Keratinocyte (primary cell): ENCODE results near the gene TIAM2. TPM values are rescaled to one million over a fixed set of nuclear protein-coding genes. Genes with fewer than 3 reads are reported as not detected.

ENCODE experiments used
- DNase-seq: peaks from one replicate; pipeline ENCODE4 v3.0.0-alpha.2; 2011; ENCODE audit warnings: low read depth, missing footprints, low spot score
- FAIRE-seq: peaks from 2 replicates; lab custom pipeline; 2011; peaks lifted over from hg19 to GRCh38; lab: Jason Lieb, UNC
- H2AFZ ChIP-seq: 2 replicates; pipeline ENCODE4 v1.6.0; 2012; ENCODE audit warnings: low read length, control low read depth, inconsistent platforms; ENCODE audit not compliant: control insufficient read depth
- H3K27ac ChIP-seq: 2 replicates; pipeline ENCODE4 v1.5.1; 2011; ENCODE audit warnings: low read length; ENCODE audit not compliant: control insufficient read depth, insufficient read depth
- H3K27me3 ChIP-seq: 3 replicates; pipeline ENCODE4 v1.6.0; 2011; ENCODE audit warnings: low read length; ENCODE audit not compliant: control insufficient read depth, insufficient read depth; ENCODE audit errors: extremely low read depth
- H3K36me3 ChIP-seq, 2 experiments: 2 replicates in 1 of 2; 3 replicates in 1 of 2; pipeline ENCODE4 v1.5.1; 2011; ENCODE audit warnings: low read length in 2 of 2, mild to moderate bottlenecking in 1 of 2; ENCODE audit not compliant: control insufficient read depth in 2 of 2, insufficient read depth in 2 of 2; ENCODE audit errors: extremely low read depth in 1 of 2
- H3K4me1 ChIP-seq: 3 replicates; pipeline ENCODE4 v1.5.1; 2011; ENCODE audit warnings: low read length; ENCODE audit not compliant: control insufficient read depth, insufficient read depth; ENCODE audit errors: extremely low read depth
- H3K4me2 ChIP-seq: 3 replicates; pipeline ENCODE4 v1.6.0; 2011; ENCODE audit warnings: low read depth, low read length; ENCODE audit not compliant: control insufficient read depth, insufficient read depth; ENCODE audit errors: extremely low read depth
- H3K4me3 ChIP-seq, 3 experiments: fragments of 200-600 bp in 1 of 3; sonication (generic) in 1 of 3; 2 replicates in 2 of 3; 3 replicates in 1 of 3; pipeline ENCODE4 v1.5.1; 2011 to 2016; ENCODE audit warnings: low read length in 3 of 3, mild to moderate bottlenecking in 3 of 3, control low read depth in 2 of 3, inconsistent platforms in 1 of 3, low read depth in 1 of 3, mixed read lengths in 1 of 3, mixed run types in 1 of 3, moderate library complexity in 1 of 3; ENCODE audit not compliant: control insufficient read depth in 2 of 3, insufficient read depth in 2 of 3; ENCODE audit errors: extremely low read depth in 1 of 3
- H3K79me2 ChIP-seq: 2 replicates; pipeline ENCODE4 v1.6.0; 2012; ENCODE audit warnings: low read length; ENCODE audit not compliant: control insufficient read depth, insufficient read depth
- H3K9ac ChIP-seq: 3 replicates; pipeline ENCODE4 v1.6.0; 2011; ENCODE audit warnings: low read length; ENCODE audit not compliant: control insufficient read depth, insufficient read depth; ENCODE audit errors: extremely low read depth
- H3K9me1 ChIP-seq: 3 replicates; pipeline ENCODE4 v1.6.0; 2011; ENCODE audit warnings: low read length; ENCODE audit not compliant: control insufficient read depth, insufficient read depth; ENCODE audit errors: extremely low read depth
- H3K9me3 ChIP-seq: 2 replicates; pipeline ENCODE4 v1.5.1; 2012; ENCODE audit warnings: low read depth, low read length; ENCODE audit not compliant: control insufficient read depth
- H4K20me1 ChIP-seq: 3 replicates; pipeline ENCODE4 v1.6.0; 2011; ENCODE audit warnings: low read length; ENCODE audit not compliant: control insufficient read depth, insufficient read depth; ENCODE audit errors: extremely low read depth
- EZH2 ChIP-seq: IDR thresholded peaks from one replicate; pipeline ENCODE4 v1.6.1; 2012; ENCODE audit warnings: inconsistent platforms, mild to moderate bottlenecking, low read length, moderate library complexity
- dilution Hi-C: fragments of 300-500 bp; cut with MboI; formaldehyde crosslinking; loops from one replicate; pipeline ENCODE4 v1.7.0; 2020; ENCODE audit warnings: low sequenced_read_pairs; ENCODE audit not compliant: extremely low pct_ligation_motif_present
- polyA plus RNA-seq, 5 experiments: library from polyadenylated mRNA; depleted of rRNA in 3 of 5; stranded (reverse) in 3 of 5; stranded (forward) in 1 of 5; unstranded in 1 of 5; fragments of >200 nt; gene quantifications; 1 replicate in 1 of 5; 2 replicates in 3 of 5; 3 replicates in 1 of 5; pipeline versions ENCODE4 v1.2.1 to v1.2.3, GENCODE V29; 2011 to 2012; ENCODE audit warnings: missing spikeins in 2 of 5, low read depth in 1 of 5, low replicate concordance in 1 of 5
- TF ChIP-seq, protein P1 (sequence below), 3 experiments: IDR thresholded peaks in 1 of 3; conservative IDR thresholded peaks in 1 of 3; optimal IDR thresholded peaks in 1 of 3; 2 replicates in 2 of 3; 3 replicates in 1 of 3; pipeline versions ENCODE3 to v1.5.1; 2011; ENCODE audit warnings: low read length in 3 of 3, mild to moderate bottlenecking in 3 of 3, moderate library complexity in 2 of 3, control low read depth in 1 of 3, inconsistent platforms in 1 of 3; ENCODE audit not compliant: insufficient read depth in 2 of 3; ENCODE audit errors: extremely low read depth in 1 of 3

TIAM2 gene
- polyA plus RNA-seq, 1 donor (not counting 4 experiments of a cell fraction or from before 2014, with no cell fraction given) = 4.0 TPM

GRCh38 chr6:155062866-155063341 lies 67.8 kb downstream of the TIAM2 start:
- Histone ChIP-seq H3K4me1 (peaks cover 7% of the 10 kb centered on the region), H2AFZ (no peak overlapping the region), H3K9me3 (no peaks in the 10 kb centered on the region), H3K9me1 (no peaks in the 10 kb centered on the region), H3K27me3 (no peaks in the 10 kb centered on the region), H4K20me1 (no peaks in the 10 kb centered on the region), H3K4me2 (peak overlapping the region; percentile 22), H3K27ac (no peak overlapping the region), H3K36me3 (no peaks in the 10 kb centered on the region), H3K79me2 (no peaks in the 10 kb centered on the region), H3K4me3 (no peak overlapping the region), H3K9ac (no peak overlapping the region)
- dilution Hi-C loops = no loop called here
- TF ChIP-seq, protein P1, sequence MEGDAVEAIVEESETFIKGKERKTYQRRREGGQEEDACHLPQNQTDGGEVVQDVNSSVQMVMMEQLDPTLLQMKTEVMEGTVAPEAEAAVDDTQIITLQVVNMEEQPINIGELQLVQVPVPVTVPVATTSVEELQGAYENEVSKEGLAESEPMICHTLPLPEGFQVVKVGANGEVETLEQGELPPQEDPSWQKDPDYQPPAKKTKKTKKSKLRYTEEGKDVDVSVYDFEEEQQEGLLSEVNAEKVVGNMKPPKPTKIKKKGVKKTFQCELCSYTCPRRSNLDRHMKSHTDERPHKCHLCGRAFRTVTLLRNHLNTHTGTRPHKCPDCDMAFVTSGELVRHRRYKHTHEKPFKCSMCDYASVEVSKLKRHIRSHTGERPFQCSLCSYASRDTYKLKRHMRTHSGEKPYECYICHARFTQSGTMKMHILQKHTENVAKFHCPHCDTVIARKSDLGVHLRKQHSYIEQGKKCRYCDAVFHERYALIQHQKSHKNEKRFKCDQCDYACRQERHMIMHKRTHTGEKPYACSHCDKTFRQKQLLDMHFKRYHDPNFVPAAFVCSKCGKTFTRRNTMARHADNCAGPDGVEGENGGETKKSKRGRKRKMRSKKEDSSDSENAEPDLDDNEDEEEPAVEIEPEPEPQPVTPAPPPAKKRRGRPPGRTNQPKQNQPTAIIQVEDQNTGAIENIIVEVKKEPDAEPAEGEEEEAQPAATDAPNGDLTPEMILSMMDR (optimal IDR thresholded peaks at IDR 0.05 in 1 of 3, IDR thresholded peaks at IDR 0.05 in 1 of 3, conservative IDR thresholded peaks at IDR 0.05 in 1 of 3; ENCODE audit: extremely low read depth in 1 of 3, insufficient read depth in 2 of 3, low read length in 3 of 3) = no peak
- TF ChIP-seq EZH2 = no peak
- FAIRE-seq (no peak), DNase-seq (no peak)

DNA sequence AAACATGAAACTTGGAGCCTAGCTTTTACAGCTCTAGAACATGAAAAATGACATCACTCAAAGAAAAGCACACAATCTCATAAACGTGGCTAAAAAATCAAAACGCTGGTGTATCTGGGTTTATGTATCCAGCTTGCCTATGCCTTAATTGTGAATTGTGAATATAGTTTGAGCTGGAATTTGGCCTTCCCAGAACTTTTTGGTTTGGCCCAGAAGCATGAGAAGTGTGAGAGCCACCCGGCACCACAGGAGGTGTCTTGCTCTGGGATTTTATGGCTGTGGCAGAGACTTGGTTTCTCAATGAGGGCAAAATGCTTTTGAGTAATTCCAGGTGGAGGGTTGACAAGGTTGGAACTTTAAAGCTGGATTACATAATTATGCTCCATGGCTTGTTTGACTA lies 69.2 kb downstream of the TIAM2 start:
- no peaks in the 10 kb centered on the region for H3K27me3 ChIP-seq
- TF ChIP-seq, protein P1 (optimal IDR thresholded peaks at IDR 0.05 in 1 of 3, IDR thresholded peaks at IDR 0.05 in 1 of 3, conservative IDR thresholded peaks at IDR 0.05 in 1 of 3; ENCODE audit: extremely low read depth in 1 of 3, insufficient read depth in 2 of 3, low read length in 3 of 3) = no peak
- no peak for TF ChIP-seq EZH2
- no peak overlapping the region for H2AFZ ChIP-seq
- no peak for DNase-seq
- dilution Hi-C loops = no loop called here
- no peaks in the 10 kb centered on the region for H3K36me3 ChIP-seq
- no peak overlapping the region for H3K4me3 ChIP-seq
- H3K9me1 ChIP-seq = no peaks in the 10 kb centered on the region
- H3K4me1 ChIP-seq = peaks cover 7% of the 10 kb centered on the region
- FAIRE-seq = no peak
- H3K4me2 ChIP-seq = no peak overlapping the region
- no peak overlapping the region for H3K9ac ChIP-seq
- H3K27ac ChIP-seq = no peak overlapping the region
- H3K9me3 ChIP-seq = no peaks in the 10 kb centered on the region
- no peaks in the 10 kb centered on the region for H4K20me1 ChIP-seq
- no peaks in the 10 kb centered on the region for H3K79me2 ChIP-seq
